ENCODE data around the gene USH2A. TPM values are rescaled to one million over a fixed set of nuclear protein-coding genes. Genes with fewer than 3 reads are reported as not detected.

USH2A gene
- total RNA-seq, 4 donors from 2014 or later = 0.14 TPM; not detected in 3

GRCh38 chr1:215601276-215601675 is 822.0 kb downstream of the USH2A start:
- Histone ChIP-seq H3K27me3 (no peaks in the 10 kb centered on the region), H3K4me1 (no peaks in the 10 kb centered on the region), H3K36me3 (no peaks in the 10 kb centered on the region), H3K27ac (no peak overlapping the region), H3K9me3 (no peaks in the 10 kb centered on the region), H3K4me3 (no peak overlapping the region)
- no peak for DNase-seq
- TF ChIP-seq CTCF (IDR thresholded peaks at IDR 0.05) (no peak), POLR2A (IDR thresholded peaks at IDR 0.05) (no peak)
- intact Hi-C loops (cut with DNase I; ENCODE audit: low total_unique reads) = no loop called here

- TF ChIP-seq CTCF (IDR thresholded peaks at IDR 0.05) = no peak
- no peak for TF ChIP-seq POLR2A (IDR thresholded peaks at IDR 0.05)
- H3K27ac ChIP-seq = no peak overlapping the region
- no peak for DNase-seq
- no peaks in the 10 kb centered on the region for H3K36me3 ChIP-seq
- H3K27me3 ChIP-seq = no peaks in the 10 kb centered on the region
- intact Hi-C loops (cut with DNase I; ENCODE audit: low total_unique reads) = no loop called here
- no peak overlapping the region for H3K4me3 ChIP-seq
- H3K4me1 ChIP-seq = no peaks in the 10 kb centered on the region
- H3K9me3 ChIP-seq = no peaks in the 10 kb centered on the region
Observed at GRCh38 chr1:215600867-215601266, 822.4 kb downstream of the USH2A start.

- H3K4me1 ChIP-seq = no peaks in the 10 kb centered on the region
- H3K27me3 ChIP-seq = no peaks in the 10 kb centered on the region
- intact Hi-C loops (cut with DNase I; ENCODE audit: low total_unique reads) = no loop called here
- no peak for DNase-seq
- no peak overlapping the region for H3K4me3 ChIP-seq
- no peaks in the 10 kb centered on the region for H3K9me3 ChIP-seq
- no peak overlapping the region for H3K27ac ChIP-seq
- no peak for TF ChIP-seq POLR2A (IDR thresholded peaks at IDR 0.05)
- TF ChIP-seq CTCF (IDR thresholded peaks at IDR 0.05) = no peak
- no peaks in the 10 kb centered on the region for H3K36me3 ChIP-seq
Observed at GRCh38 chr1:215600258-215600792, 822.9 kb downstream of the USH2A start.

GRCh38 chr1:215599418-215600074 is 823.7 kb downstream of the USH2A start:
- Histone ChIP-seq H3K4me1 (no peaks in the 10 kb centered on the region), H3K4me3 (no peak overlapping the region), H3K9me3 (no peaks in the 10 kb centered on the region), H3K27ac (no peak overlapping the region), H3K27me3 (no peaks in the 10 kb centered on the region), H3K36me3 (no peaks in the 10 kb centered on the region)
- no peak for DNase-seq
- intact Hi-C loops (cut with DNase I; ENCODE audit: low total_unique reads) = no loop called here
- TF ChIP-seq POLR2A (IDR thresholded peaks at IDR 0.05) (no peak), CTCF (IDR thresholded peaks at IDR 0.05) (no peak)

- H3K9me3 ChIP-seq = no peaks in the 10 kb centered on the region
- intact Hi-C loops (cut with DNase I; ENCODE audit: low total_unique reads) = no loop called here
- no peaks in the 10 kb centered on the region for H3K36me3 ChIP-seq
- no peaks in the 10 kb centered on the region for H3K4me1 ChIP-seq
- TF ChIP-seq CTCF (IDR thresholded peaks at IDR 0.05) (no peak), POLR2A (IDR thresholded peaks at IDR 0.05) (no peak)
- H3K27ac ChIP-seq = no peak overlapping the region
- H3K4me3 ChIP-seq = no peak overlapping the region
- DNase-seq = no peak
- H3K27me3 ChIP-seq = no peaks in the 10 kb centered on the region
Observed at GRCh38 chr1:215597961-215598360, 825.3 kb downstream of the USH2A start.
